Measurements from ENCODE around the gene IFIT1.
"Not testable (repeated sequence)": the region's sequence is repeated elsewhere in the genome, so short reads cannot be mapped to it uniquely, and the experiment has no call there.

- not testable (repeated sequence) for TF ChIP-seq CTCF (IDR thresholded peaks at IDR 0.05; ENCODE audit: poor library complexity, severe bottlenecking); RAD21 (conservative IDR thresholded peaks at IDR 0.05); TAF1 (IDR thresholded peaks at IDR 0.05; ENCODE audit: low read depth); MXI1 (conservative IDR thresholded peaks at IDR 0.05; ENCODE audit: poor library complexity, severe bottlenecking); SMC3 (conservative IDR thresholded peaks at IDR 0.05; ENCODE audit: poor library complexity); EZH2 (IDR thresholded peaks at IDR 0.05; ENCODE audit: borderline replicate concordance, insufficient read depth, low read length, poor library complexity, severe bottlenecking); POLR2AphosphoS5 (IDR thresholded peaks at IDR 0.05)
These were observed 15.4 kb downstream of the IFIT1 start for GRCh38 chr10:89407792-89408191.

All from neural cell (in vitro differentiated cells).